CD4-positive, alpha-beta T cell treated with Interleukin-21 for 1 hour (primary cell): ENCODE data around the gene MRPL23.

ENCODE experiments used
- DNase-seq: peaks from one replicate; pipeline ENCODE4 v3.0.0-alpha.2; 2020

The MRPL23 gene

GRCh38 chr11:1946812-1947484 is at the start of gene MRPL23:
Gene MRPL23, plus strand, starts transcription at chr11:1947332. Its CDS starts 31 bp downstream, at chr11:1947363.
- DNase-seq = peak; percentile 40

- no peak for DNase-seq
Measured at GRCh38 chr11:1899090-1899489, 48.0 kb upstream of the MRPL23 start.

- no peak for DNase-seq
Measured at GRCh38 chr11:1899686-1900085, 47.4 kb upstream of the MRPL23 start.

- no peak for DNase-seq
Measured at GRCh38 chr11:1906181-1906580, 41.0 kb upstream of the MRPL23 start.

- DNase-seq = no peak
Measured at GRCh38 chr11:1906611-1907423, 40.3 kb upstream of the MRPL23 start.

GRCh38 chr11:1908618-1909017 is 38.5 kb upstream of the MRPL23 start:
- DNase-seq = no peak

GRCh38 chr11:1909524-1909923 is 37.6 kb upstream of the MRPL23 start:
- no peak for DNase-seq

- DNase-seq = no peak
Measured at GRCh38 chr11:1912289-1912878, 34.7 kb upstream of the MRPL23 start.

GRCh38 chr11:1913271-1914060 is 33.7 kb upstream of the MRPL23 start:
- DNase-seq = no peak

- DNase-seq = no peak
Measured at GRCh38 chr11:1915795-1916131, 31.4 kb upstream of the MRPL23 start.

GRCh38 chr11:1916132-1916985 is 30.8 kb upstream of the MRPL23 start:
- no peak for DNase-seq

- DNase-seq = no peak
Measured at GRCh38 chr11:1916986-1917522, 30.1 kb upstream of the MRPL23 start.

GRCh38 chr11:1917523-1918435 is 29.4 kb upstream of the MRPL23 start:
- DNase-seq = no peak

- DNase-seq = no peak
Measured at GRCh38 chr11:1918436-1919315, 28.5 kb upstream of the MRPL23 start.

GRCh38 chr11:1919391-1920127 is 27.6 kb upstream of the MRPL23 start, which contains the start of gene TNNT3:
Gene TNNT3, plus strand, starts transcription at chr11:1919703. Its CDS starts 3,172 bp downstream, at chr11:1922875.
- no peak for DNase-seq

- DNase-seq = no peak
Measured at GRCh38 chr11:1920128-1920908, 26.8 kb upstream of the MRPL23 start.

GRCh38 chr11:1920909-1921573 is 26.1 kb upstream of the MRPL23 start:
- no peak for DNase-seq
